GM12878 (cell line): ENCODE measurements around the gene HDAC7. TPM values are rescaled to one million over a fixed set of nuclear protein-coding genes. Genes with fewer than 3 reads are reported as not detected.

ENCODE experiments used
- ATAC-seq: fragments of 200-7000 bp; cut with Tn5 transposase; 3 replicates; pipeline ENCODE4 v1.9.1; 2020; ENCODE audit warnings: mild to moderate bottlenecking, moderate library complexity
- BruUV-seq: library from RNA; stranded (reverse); fragments of 400-500 nt; replicated peaks from 2 replicates; lab custom pipeline; 2021; lab: Mats Ljungman, UMichigan
- CTCF ChIA-PET: fragments of 300-600 bp; sonication (Branson Sonifier 250); formaldehyde crosslinking; extraction: SDS; loops from one replicate; lab custom pipeline; 2021; ENCODE audit warnings: inconsistent platforms; lab: Yijun Ruan, JAX
- POLR2A ChIA-PET: fragments of 350-600 bp; formaldehyde crosslinking; extraction: SDS; loops from one replicate; lab custom pipeline; 2021; ENCODE audit warnings: inconsistent platforms; lab: Charles Lee
- RAD21 ChIA-PET: fragments of 300-600 bp; sonication (Branson Sonifier 250); formaldehyde crosslinking; loops from one replicate; lab custom pipeline; 2023; ENCODE audit warnings: antibody characterized with exemption; ENCODE audit not compliant: unreplicated experiment; lab: Charles Lee
- SMC1A ChIA-PET: fragments of 300-600 bp; sonication (Branson Sonifier 250); formaldehyde crosslinking; loops from one replicate; lab custom pipeline; 2023; ENCODE audit not compliant: unreplicated experiment, uncharacterized antibody; lab: Charles Lee
- DNase-seq: peaks from one replicate; pipeline ENCODE4 v3.0.0-alpha.2; 2011; ENCODE audit warnings: low read depth, low spot score
- FAIRE-seq: peaks from 3 replicates; lab custom pipeline; 2011; peaks lifted over from hg19 to GRCh38; lab: Jason Lieb, UNC
- H2AFZ ChIP-seq: 2 replicates; pipeline ENCODE4 v1.6.0; 2011; ENCODE audit warnings: low read depth, low read length, control low read depth; ENCODE audit not compliant: control insufficient read depth
- H3K27ac ChIP-seq: 2 replicates; pipeline ENCODE4 v1.5.1; 2011; ENCODE audit warnings: control low read depth; ENCODE audit not compliant: control insufficient read depth, insufficient read depth
- H3K27me3 ChIP-seq, 2 experiments: replicated peaks in 1 of 2; 2 replicates each; pipeline versions ENCODE4 v1.6.0 to v1.6.1; 2011; ENCODE audit warnings: low read length in 1 of 2; ENCODE audit not compliant: control insufficient read depth in 2 of 2, insufficient read depth in 2 of 2
- H3K36me3 ChIP-seq, 2 experiments: 2 replicates each; pipeline ENCODE4 v1.5.1; 2011; ENCODE audit warnings: low read length in 1 of 2; ENCODE audit not compliant: control insufficient read depth in 2 of 2, insufficient read depth in 2 of 2
- H3K4me1 ChIP-seq: 2 replicates; pipeline ENCODE4 v1.6.1; 2011; ENCODE audit warnings: mild to moderate bottlenecking, low read length, moderate library complexity, mixed read lengths; ENCODE audit not compliant: control insufficient read depth, insufficient read depth
- H3K4me2 ChIP-seq: 2 replicates; pipeline ENCODE4 v1.6.0; 2011; ENCODE audit warnings: control low read depth; ENCODE audit not compliant: control insufficient read depth, insufficient read depth
- H3K4me3 ChIP-seq: fragments of 200-600 bp; sonication (generic); 2 replicates; pipeline ENCODE4 v1.5.1; 2016
- H3K79me2 ChIP-seq: 2 replicates; pipeline ENCODE4 v1.6.0; 2011; ENCODE audit warnings: low read length; ENCODE audit not compliant: control insufficient read depth, insufficient read depth
- H3K9ac ChIP-seq: 2 replicates; pipeline ENCODE4 v1.8.0; 2011; ENCODE audit warnings: low read length, control low read depth, mixed read lengths; ENCODE audit not compliant: control insufficient read depth, insufficient read depth
- H3K9me3 ChIP-seq: replicated peaks from 3 replicates; pipeline ENCODE4 v1.5.1; 2011; ENCODE audit warnings: mild to moderate bottlenecking, low read length; ENCODE audit not compliant: control insufficient read depth, insufficient read depth
- H4K20me1 ChIP-seq: 2 replicates; pipeline ENCODE4 v1.6.0; 2011; ENCODE audit not compliant: control insufficient read depth, insufficient read depth
- CHD1 ChIP-seq: IDR thresholded peaks from 2 replicates; pipeline ENCODE4 v1.6.1; 2012; ENCODE audit warnings: low read depth, low read length, improper control_type of control experiment
- E4F1 ChIP-seq: fragments of 450-650 bp; IDR thresholded peaks from 2 replicates; pipeline ENCODE4 v1.6.1; 2018; ENCODE audit warnings: borderline replicate concordance, mild to moderate bottlenecking; ENCODE audit not compliant: partially characterized antibody
- HDAC2 ChIP-seq: fragments of 200-600 bp; sonication (generic); IDR thresholded peaks from 2 replicates; pipeline ENCODE4 v1.6.1; 2017
- NFYA ChIP-seq: IDR thresholded peaks from 2 replicates; pipeline ENCODE4 v1.6.1; 2011; ENCODE audit warnings: low read depth, mild to moderate bottlenecking, low read length, improper control_type of control experiment, borderline replicate concordance
- PKNOX1 ChIP-seq: fragments of 450-650 bp; IDR thresholded peaks from 2 replicates; pipeline ENCODE4 v1.6.1; 2016; ENCODE audit warnings: mild to moderate bottlenecking
- TCF12 ChIP-seq: IDR thresholded peaks from 2 replicates; pipeline ENCODE4 v1.6.1; 2011; ENCODE audit warnings: low read depth, mild to moderate bottlenecking, low read length
- USF2 ChIP-seq: IDR thresholded peaks from 2 replicates; pipeline ENCODE4 v1.6.1; 2011; ENCODE audit warnings: low read depth, low read length, improper control_type of control experiment, borderline replicate concordance
- ZBTB33 ChIP-seq: fragments of 450-650 bp; IDR thresholded peaks from 2 replicates; pipeline ENCODE4 v1.6.1; 2017; ENCODE audit warnings: mild to moderate bottlenecking
- ZBTB4 ChIP-seq: fragments of 450-650 bp; formaldehyde crosslinking; IDR thresholded peaks from 2 replicates; pipeline ENCODE4 v1.4.0; 2022; ENCODE audit warnings: mild to moderate bottlenecking, moderate library complexity
- ZNF384 ChIP-seq: IDR thresholded peaks from 2 replicates; pipeline ENCODE4 v1.6.1; 2012; ENCODE audit warnings: low read depth, mild to moderate bottlenecking, low read length, improper control_type of control experiment, borderline replicate concordance
- WGBS: methylation state at CpG from one replicate; pipeline ENCODE4 v1.1.6; 2016; ENCODE audit warnings: low lambda C conversion rate; ENCODE audit not compliant: insufficient replicate concordance, insufficient coverage; ENCODE audit errors: missing lambda C conversion rate; 5-methylcytosine and 5-hydroxymethylcytosine counted together
- in situ Hi-C: fragments of 300-500 bp; cut with MboI; formaldehyde crosslinking; loops from 9 replicates; pipeline ENCODE4 v1.14.3; 2018; ENCODE audit warnings: mixed read lengths
- intact Hi-C: fragments of 100-400 bp; cut with micrococcal nuclease; formaldehyde crosslinking; loops from one replicate; pipeline ENCODE4 v1.14.2; 2022; ENCODE audit not compliant: unreplicated experiment
- polyA plus RNA-seq, 11 experiments: library from polyadenylated mRNA; depleted of rRNA in 4 of 11; unstranded in 6 of 11; stranded (reverse) in 5 of 11; fragments of >200 nt; fragmentation: Nextera tagmentation in 4 of 11; fragmentation: Illumina TruSeq in 1 of 11; extraction: Ambion mirVana in 4 of 11; extraction: Trizol in 1 of 11; gene quantifications; 1 replicate in 1 of 11; 2 replicates in 10 of 11; pipeline versions ENCODE4 v1.2.1 to v1.2.3, GENCODE V29; 2011 to 2016; ENCODE audit warnings: inconsistent platforms in 2 of 11, missing spikeins in 2 of 11, low read depth in 1 of 11
- total RNA-seq, 4 experiments: library from RNA; depleted of rRNA in 3 of 4; stranded (reverse); fragments of >200 nt in 3 of 4; fragmentation: Illumina TruSeq in 1 of 4; extraction: Trizol in 1 of 4; gene quantifications; 2 replicates each; pipeline versions ENCODE4 v1.2.1 to v1.2.3, GENCODE V29; 2013 to 2021

Gene HDAC7
- total and polyA plus RNA-seq, 10 of the 15 experiments (the other 5 are each of a cell fraction or from before 2014, with no cell fraction given): 0.47 to 18.3 (median 5.4) TPM

- TF ChIP-seq USF2: no peak
- TF ChIP-seq, all 136 proteins: peak for 0
Measured at GRCh38 chr12:47860279-47860841, 40.7 kb upstream of the HDAC7 start (continued).

GRCh38 chr12:47858511-47859266, 39.0 kb upstream of the HDAC7 start:
- ChIA-PET CTCF (interaction anchor here (1.3 kb wide), 1 partner anchor 20 kb away, joined by 5 read pairs; no protein-coding TSS in a partner anchor), RAD21 (no interaction called here), POLR2A (no interaction called here), SMC1A (interaction anchor here (0.7 kb wide), 1 partner anchor 11 kb away, joined by 3 read pairs; no protein-coding TSS in a partner anchor)
- BruUV-seq: no TSS peak
- Histone ChIP-seq H4K20me1 (no peaks in the 10 kb centered on the region), H3K9me3 (no peaks in the 10 kb centered on the region), H3K4me1 (no peaks in the 10 kb centered on the region), H3K79me2 (no peaks in the 10 kb centered on the region), H2AFZ (no peak overlapping the region), H3K36me3 (no peaks in the 10 kb centered on the region), H3K27ac (no peak overlapping the region), H3K9ac (no peak overlapping the region), H3K27me3 (no peaks in the 10 kb centered on the region), H3K4me2 (no peak overlapping the region), H3K4me3 (no peak overlapping the region)
- FAIRE-seq (no peak), ATAC-seq (no peak), DNase-seq (no peak)
- intact Hi-C loops: no loop called here
- in situ Hi-C loops: no loop called here
- WGBS: 62% methylated on average over 8 of the region's 8 CpGs
- no peak for TF ChIP-seq ZBTB33
- no peak for TF ChIP-seq E4F1
- TF ChIP-seq ZNF384: no peak
- no peak for TF ChIP-seq HDAC2
- TF ChIP-seq TCF12: no peak
- TF ChIP-seq CHD1: no peak
- TF ChIP-seq ZBTB4: no peak
- no peak for TF ChIP-seq PKNOX1
- TF ChIP-seq NFYA: no peak
